Fibroblast of peridontal ligament (primary cell): ENCODE results near the gene GIMAP8.

Experiments
- DNase-seq: peaks from one replicate; pipeline ENCODE4 v3.0.0-alpha.2; 2010; ENCODE audit errors: extremely low read depth

GIMAP8 gene

GRCh38 chr7:150411606-150412005 is 38.8 kb upstream of the GIMAP8 start:
- DNase-seq = no peak

DNA sequence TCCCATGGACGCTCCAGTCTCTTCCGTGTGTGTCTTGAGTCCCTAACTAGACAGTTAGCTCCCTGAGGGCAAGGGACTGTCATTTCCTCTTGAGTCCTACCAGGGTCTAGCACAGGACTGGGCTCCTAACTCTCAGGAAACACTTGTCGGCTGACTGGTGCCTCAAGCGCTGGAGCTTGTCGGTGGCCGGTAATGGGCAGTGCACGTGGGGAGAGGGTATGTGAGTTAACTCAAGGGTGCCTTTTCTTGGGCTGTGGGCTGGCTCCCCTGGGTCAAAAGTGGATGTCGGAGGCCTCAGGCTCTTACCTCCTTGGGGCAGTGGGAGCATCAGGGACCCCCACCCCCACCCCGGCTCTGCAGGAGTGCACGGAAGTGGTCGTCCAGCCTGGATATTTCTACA is 38.4 kb upstream of the GIMAP8 start:
- no peak for DNase-seq

DNA sequence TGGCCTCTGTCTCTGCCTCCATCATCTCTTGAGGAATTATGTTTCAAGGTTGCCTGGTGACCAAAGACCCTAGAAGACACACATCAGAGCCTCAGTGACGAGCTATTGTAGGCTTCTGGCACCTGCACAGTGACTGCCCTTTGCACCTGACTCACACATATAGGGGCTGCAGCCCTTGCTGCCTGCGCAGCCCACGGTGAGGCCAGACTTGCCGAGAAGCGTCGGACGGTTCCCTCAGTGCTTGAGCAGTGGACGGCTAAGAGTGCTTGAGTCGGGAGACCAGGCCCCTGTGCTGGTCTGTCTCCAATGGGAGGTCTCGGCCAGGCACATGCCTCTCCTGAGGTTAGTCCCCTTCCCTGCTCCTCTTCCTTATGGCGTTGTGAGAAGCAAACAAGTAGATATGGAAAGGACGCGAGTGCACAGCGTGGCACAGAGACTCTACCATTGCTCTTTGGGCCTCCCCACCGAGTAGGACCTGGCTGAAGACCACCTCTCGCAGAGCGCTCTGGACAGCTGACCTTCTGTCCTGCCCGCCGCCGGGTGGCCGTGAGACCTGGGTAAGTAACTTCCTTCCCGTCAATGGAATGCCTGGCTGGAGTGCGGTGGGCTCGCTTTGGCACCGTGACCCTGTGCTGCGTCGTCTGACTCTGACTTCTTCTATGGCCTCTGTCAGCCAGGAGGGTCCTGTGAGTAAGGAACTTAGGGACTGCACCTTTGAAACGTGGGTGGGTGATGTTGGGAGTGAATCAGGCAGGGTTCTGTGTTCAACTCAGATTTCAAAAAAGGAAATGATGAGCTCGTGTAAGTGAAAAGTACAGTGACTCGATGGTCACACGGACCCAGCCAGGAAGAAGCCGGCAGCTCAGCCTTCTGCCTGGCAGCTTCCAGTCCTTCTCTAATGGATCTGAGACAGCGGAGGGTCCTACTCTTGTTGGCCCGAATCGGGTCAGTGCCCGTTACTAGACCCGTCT is 37.6 kb upstream of the GIMAP8 start:
- no peak for DNase-seq

DNA sequence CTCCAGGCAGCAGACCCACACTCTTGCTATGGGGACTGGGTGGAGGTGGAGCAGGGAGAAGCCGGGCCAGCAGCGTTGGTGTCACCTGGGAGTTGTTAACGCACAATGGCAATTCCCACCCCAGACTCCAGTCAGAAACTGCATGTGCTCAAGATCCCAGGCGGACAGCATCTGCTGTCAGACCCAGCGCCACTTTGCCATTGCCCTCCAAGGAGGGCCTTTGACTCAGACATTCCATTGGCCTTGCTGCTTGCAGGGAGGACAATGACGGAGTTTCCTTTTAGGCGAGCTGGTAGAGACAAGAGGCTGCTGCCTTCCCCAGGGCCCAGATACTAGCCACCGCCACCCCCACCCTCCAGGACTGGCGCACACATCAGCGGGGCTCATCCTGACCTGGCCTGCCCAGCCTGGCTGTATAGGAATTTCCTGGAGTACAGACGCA is 36.8 kb upstream of the GIMAP8 start:
- no peak for DNase-seq

DNA sequence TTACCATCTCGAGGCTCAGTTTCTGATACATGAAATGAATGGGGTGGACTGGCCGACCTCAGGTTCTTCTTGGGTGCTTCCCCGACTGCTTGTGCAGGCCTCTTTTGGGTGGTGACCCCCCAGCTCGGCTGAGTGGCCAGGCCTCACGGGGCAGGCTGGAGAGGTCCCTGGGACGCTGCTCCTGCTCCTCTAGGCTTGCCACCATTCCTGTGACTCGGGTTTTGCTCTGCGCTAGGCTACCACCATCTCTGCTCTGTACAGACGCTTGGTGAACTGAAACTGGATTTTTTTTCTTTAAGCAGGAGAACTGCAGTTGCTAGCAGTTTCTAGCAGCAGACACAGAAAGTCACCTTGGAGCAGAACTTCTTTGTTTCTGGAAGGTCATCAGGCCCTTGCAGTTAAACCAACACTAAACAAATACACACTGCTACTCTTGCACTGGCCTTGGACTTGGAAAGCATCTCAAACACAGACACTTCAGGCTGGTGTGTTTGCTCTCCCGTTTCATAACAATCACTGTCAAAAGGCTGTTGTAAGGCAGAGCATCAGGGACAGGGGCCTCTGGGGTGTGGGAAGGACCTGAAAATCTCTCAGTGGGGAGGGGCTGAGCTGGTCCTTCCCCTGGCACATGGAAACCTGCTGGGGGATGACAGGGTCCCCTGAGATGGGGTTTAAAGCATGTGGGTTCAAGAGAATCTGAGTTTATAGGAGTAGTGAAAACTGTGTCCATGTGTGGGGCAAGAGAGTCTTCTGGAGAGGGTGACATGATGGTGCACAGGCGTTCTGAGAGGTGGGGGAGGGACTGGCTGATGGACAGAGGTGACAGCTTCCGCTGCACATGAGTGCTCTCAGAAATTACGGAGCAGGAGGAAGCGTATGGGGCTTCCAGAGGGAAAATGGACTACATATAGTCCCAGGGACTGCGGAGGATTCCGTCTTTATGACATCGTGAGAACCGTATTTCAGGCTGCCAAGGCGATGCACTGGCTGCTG is 35.0 kb upstream of the GIMAP8 start:
- DNase-seq = no peak

GRCh38 chr7:150417239-150417638 is 33.2 kb upstream of the GIMAP8 start:
- no peak for DNase-seq

DNA sequence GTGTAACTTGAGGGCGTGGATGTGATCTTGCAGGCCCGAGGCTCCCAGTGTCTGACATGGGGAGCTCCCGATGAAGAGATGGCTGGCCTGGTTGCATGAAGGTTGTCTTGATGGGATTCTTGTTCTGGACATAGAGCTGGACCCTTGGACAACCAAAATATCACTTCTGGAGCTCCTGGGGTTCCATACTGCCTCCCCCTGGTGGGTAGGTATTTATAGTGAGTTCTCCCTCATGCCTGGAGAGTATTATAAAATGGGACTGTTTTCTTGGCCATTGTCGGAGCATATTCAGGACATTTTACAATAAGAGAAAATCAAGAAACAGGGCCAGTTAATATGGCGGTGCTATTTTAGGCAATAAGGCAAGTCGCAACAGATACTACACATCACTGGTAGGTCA is 32.6 kb upstream of the GIMAP8 start:
- DNase-seq = no peak

DNA sequence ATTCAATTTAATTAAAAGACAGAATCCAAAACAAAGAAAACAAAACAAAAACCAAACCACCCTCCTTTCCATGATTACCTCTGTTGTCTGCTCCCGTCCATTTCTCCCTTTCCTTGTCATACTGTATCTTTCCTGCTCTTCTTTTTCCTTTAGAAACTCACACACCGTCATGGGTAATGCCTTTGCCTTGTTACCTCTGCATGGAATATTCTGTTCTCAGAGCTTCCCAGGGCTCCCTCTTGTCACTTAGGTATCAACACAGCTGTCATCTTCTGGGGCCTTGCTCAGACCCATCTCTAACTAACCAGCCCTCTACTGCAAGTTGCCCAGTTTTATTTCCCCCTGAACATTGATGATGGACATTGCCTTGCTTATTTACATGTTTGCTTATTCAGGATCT is 30.2 kb upstream of the GIMAP8 start:
- no peak for DNase-seq

DNA sequence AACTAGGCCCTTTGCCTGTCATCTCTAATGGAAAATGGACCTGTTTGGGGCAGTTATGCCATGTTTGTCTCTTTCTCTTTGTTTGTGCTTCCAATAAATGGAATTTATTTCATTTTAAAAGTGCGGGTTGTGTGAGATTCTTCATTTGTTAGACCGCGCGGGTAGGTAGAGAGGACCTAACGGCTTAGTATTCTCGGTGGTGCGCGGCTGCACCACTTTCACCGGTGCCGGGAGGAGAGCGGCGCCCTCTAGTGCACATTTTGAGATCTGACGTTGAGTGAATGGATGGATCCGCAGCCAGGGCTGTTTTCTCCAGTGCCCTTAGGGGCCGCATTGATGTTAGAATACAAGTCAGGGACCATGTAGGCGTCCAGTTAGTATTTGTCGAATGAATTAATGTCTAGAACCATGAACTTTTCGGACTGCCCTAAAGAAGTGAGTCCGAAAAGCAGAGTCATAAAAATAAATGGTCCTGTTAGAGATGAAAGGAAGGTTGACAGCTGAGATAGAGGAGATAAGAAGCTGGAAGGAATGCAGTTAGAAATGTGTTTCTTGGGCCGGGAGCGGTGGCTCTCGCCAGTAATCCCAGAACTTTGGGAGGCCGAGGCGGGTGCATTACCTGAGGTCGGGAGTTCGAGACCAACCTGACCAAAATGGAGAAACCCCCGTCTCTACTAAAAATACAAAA is 29.3 kb upstream of the GIMAP8 start:
- peak; percentile 71 for DNase-seq

GRCh38 chr7:150421831-150422230 is 28.6 kb upstream of the GIMAP8 start:
- no peak for DNase-seq

GRCh38 chr7:150425670-150426069 is 24.8 kb upstream of the GIMAP8 start:
- DNase-seq = no peak

DNA sequence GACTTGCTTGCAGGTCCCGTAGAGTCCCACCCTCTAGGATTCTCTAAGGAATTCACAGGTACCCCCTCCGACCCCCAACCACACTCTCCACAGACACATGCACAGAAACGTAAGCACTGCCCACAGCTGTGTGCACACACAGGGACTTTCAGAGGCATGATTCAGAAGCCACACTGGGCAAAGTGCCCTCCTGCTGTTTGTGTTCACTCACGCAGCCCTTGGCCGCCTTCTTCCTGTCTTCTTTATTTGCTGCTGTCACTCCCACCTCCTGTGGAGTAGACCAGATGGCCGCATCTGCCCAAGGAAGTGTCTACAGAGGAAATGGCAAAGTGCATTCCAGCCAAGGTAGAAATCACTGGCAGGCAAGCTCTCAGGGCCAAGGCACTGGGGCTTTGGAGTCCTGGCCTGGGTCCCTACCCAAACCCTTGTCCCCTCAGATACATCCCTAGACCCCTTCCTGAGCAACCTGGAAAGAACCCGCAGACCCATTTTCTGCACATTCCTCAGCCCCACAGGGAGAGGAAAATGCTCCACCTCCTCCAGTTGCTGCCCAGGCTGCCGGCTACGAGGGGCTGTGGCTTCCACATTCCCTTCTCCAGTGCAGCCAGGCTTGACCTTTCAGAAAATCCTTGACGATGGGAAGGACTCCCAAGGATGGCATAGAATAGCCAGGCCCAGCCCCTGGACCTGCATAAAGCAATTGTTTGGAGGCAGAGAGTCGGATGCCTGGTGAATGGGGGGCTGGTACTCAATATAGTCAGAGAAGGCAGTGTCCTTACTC is 21.6 kb upstream of the GIMAP8 start:
- DNase-seq = peak; percentile 83

GRCh38 chr7:150429699-150430098 is 20.7 kb upstream of the GIMAP8 start:
- no peak for DNase-seq

- DNase-seq = peak; percentile 17
Measured at GRCh38 chr7:150430465-150431085, 19.9 kb upstream of the GIMAP8 start.

GRCh38 chr7:150431839-150432658 is 18.4 kb upstream of the GIMAP8 start:
- no peak for DNase-seq

DNA sequence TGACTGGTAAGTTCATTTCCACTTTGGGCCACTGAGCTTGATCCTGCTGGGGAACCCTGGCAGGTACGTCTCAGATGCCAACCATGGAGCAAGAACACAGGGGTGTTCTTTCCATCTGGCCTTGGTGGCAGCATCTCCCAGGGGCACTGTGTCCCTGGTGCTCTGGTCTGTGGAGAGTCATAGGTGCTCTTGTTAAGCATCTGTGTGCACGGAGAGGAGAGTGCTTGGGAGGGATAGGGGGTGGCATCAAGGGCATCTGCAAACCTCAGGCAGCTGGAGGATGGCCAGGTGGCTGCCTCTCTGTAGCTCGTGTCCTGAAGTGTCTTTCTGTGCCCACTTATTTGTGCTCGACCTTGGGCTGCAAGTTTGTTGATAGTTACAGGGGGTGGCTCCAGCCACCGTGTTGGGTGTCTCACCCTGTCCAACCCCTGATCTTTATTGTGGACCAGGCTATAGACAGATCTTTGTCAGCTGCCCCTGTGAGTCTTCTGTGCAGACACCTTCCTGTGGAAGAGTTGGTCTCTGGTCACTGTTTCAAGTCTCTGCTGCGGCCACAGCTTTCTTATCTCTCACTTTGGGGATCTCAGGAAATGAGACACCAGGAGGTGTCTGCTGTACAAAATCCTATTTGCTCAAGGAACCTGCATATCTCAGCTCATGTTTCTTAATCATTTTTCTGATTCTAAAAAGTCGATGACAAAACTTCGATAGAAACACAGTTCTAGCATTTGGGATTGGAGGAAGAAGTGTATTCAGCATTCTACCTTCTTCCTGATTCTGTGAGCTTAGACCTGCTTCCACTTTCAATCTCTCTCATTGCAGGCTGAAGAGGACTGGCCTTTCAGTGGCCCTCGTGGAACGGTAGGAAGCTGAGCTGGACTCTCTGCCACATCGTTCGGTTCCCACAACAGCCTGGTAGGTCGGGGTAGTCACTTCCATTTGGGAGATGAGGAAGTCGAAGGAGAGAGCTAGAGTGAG is 17.2 kb upstream of the GIMAP8 start:
- no peak for DNase-seq

DNA sequence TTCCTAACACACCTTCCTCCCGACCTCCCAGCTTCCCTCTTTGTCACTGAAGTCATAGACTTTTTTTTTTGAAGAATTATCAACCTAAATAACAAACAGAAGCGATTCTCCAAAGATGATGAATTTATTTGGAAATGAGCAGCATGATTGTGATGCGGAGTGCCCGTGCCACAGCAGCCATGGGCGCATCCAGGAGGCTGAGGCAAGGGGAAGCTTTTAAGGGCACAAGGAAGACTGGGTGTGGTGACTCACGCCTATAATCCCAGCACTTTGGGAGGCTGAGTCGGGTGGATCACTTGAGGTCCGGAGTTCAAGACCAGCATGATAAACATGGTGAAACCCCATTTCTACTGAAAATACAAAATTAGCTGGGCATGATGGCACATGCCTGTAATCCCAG is 16.2 kb upstream of the GIMAP8 start:
- DNase-seq = no peak

- DNase-seq = no peak
Measured at GRCh38 chr7:150435047-150435389, 15.4 kb upstream of the GIMAP8 start.
